ENCODE data around the gene PABPC4L. TPM values are rescaled to one million over a fixed set of nuclear protein-coding genes. Genes with fewer than 3 reads are reported as not detected.

The PABPC4L gene
- total RNA-seq, 1 donor = 2.6 TPM

GRCh38 chr4:134202166-134202956, 772 bp upstream of the PABPC4L start:
- no peak for DNase-seq (ENCODE audit: low read depth)
- no peak for TF ChIP-seq CTCF (IDR thresholded peaks at IDR 0.05; ENCODE audit: insufficient read depth, low read length)
- H3K4me3 ChIP-seq (ENCODE audit: low read depth, low read length) = no peak overlapping the region

- no peak for TF ChIP-seq CTCF (IDR thresholded peaks at IDR 0.05; ENCODE audit: insufficient read depth, low read length)
- peak overlapping the region; percentile 39 for H3K4me3 ChIP-seq (ENCODE audit: low read depth, low read length)
- DNase-seq (ENCODE audit: low read depth) = no peak
These were observed 776 bp downstream of the PABPC4L start for GRCh38 chr4:134200811-134201215.

GRCh38 chr4:134189949-134190348, 11.6 kb downstream of the PABPC4L start:
- H3K4me3 ChIP-seq (ENCODE audit: low read depth, low read length) = no peak overlapping the region
- no peak for TF ChIP-seq CTCF (IDR thresholded peaks at IDR 0.05; ENCODE audit: insufficient read depth, low read length)
- DNase-seq (ENCODE audit: low read depth) = no peak

- no peak for TF ChIP-seq CTCF (IDR thresholded peaks at IDR 0.05; ENCODE audit: insufficient read depth, low read length)
- H3K4me3 ChIP-seq (ENCODE audit: low read depth, low read length) = no peak overlapping the region
- no peak for DNase-seq (ENCODE audit: low read depth)
These were observed 12.1 kb downstream of the PABPC4L start for GRCh38 chr4:134189480-134189879.

- TF ChIP-seq CTCF (IDR thresholded peaks at IDR 0.05; ENCODE audit: insufficient read depth, low read length) = no peak
- no peak overlapping the region for H3K4me3 ChIP-seq (ENCODE audit: low read depth, low read length)
- no peak for DNase-seq (ENCODE audit: low read depth)
These were observed 22.9 kb downstream of the PABPC4L start for GRCh38 chr4:134178706-134179105.

GRCh38 chr4:134174271-134174670, 27.3 kb downstream of the PABPC4L start:
- H3K4me3 ChIP-seq (ENCODE audit: low read depth, low read length) = no peak overlapping the region
- DNase-seq (ENCODE audit: low read depth) = no peak
- TF ChIP-seq CTCF (IDR thresholded peaks at IDR 0.05; ENCODE audit: insufficient read depth, low read length) = no peak

GRCh38 chr4:134160211-134160610, 41.4 kb downstream of the PABPC4L start:
- H3K4me3 ChIP-seq (ENCODE audit: low read depth, low read length) = no peak overlapping the region
- DNase-seq (ENCODE audit: low read depth) = no peak
- TF ChIP-seq CTCF (IDR thresholded peaks at IDR 0.05; ENCODE audit: insufficient read depth, low read length) = no peak
